ENCODE results near the gene HCST.

The HCST gene

GRCh38 chr19:35938282-35939224 is 36.2 kb downstream of the HCST start:
- DNase-seq = no peak

- no peak for DNase-seq
Measured at GRCh38 chr19:35939307-35940077, 37.2 kb downstream of the HCST start.

- DNase-seq = no peak
Measured at GRCh38 chr19:35940078-35940775, 37.9 kb downstream of the HCST start.

GRCh38 chr19:35940839-35941238 is 38.5 kb downstream of the HCST start:
- DNase-seq = no peak

GRCh38 chr19:35942235-35942634 is 39.9 kb downstream of the HCST start:
- no peak for DNase-seq

- DNase-seq = no peak
Measured at GRCh38 chr19:35943321-35944301, 41.3 kb downstream of the HCST start.

GRCh38 chr19:35944556-35944955 is 42.2 kb downstream of the HCST start:
- DNase-seq = no peak

GRCh38 chr19:35945121-35945790 is 42.9 kb downstream of the HCST start:
- DNase-seq = no peak

GRCh38 chr19:35946203-35946602 is 43.9 kb downstream of the HCST start:
- DNase-seq = no peak

GRCh38 chr19:35949131-35949530 is 46.8 kb downstream of the HCST start:
- no peak for DNase-seq

Measured in NCI-H1930 (cell line).